Stomach smooth muscle (tissue), 2 donors: ENCODE measurements around the gene PPFIA4.

Source experiments
- H3K27ac ChIP-seq: one replicate; pipeline ENCODE4 v1.7.0; 2013; ENCODE audit warnings: mild to moderate bottlenecking, low read length, inconsistent platforms
- H3K27me3 ChIP-seq, 2 donors: one replicate each; pipeline ENCODE4 v1.7.0; 2013; ENCODE audit warnings: low read length in 2 of 2; ENCODE audit not compliant: insufficient read depth in 2 of 2, control insufficient read depth in 1 of 2
- H3K36me3 ChIP-seq, 2 donors: one replicate each; pipeline ENCODE4 v1.7.0; 2013; ENCODE audit warnings: low read length in 2 of 2; ENCODE audit not compliant: control insufficient read depth in 2 of 2, insufficient read depth in 2 of 2
- H3K4me1 ChIP-seq: one replicate; pipeline ENCODE4 v1.7.0; 2013; ENCODE audit warnings: low read length; ENCODE audit not compliant: control insufficient read depth, insufficient read depth
- H3K4me3 ChIP-seq, 2 donors: one replicate each; pipeline ENCODE4 v1.7.0; 2013; ENCODE audit warnings: low read length in 2 of 2
- H3K9ac ChIP-seq, 2 donors: one replicate each; pipeline ENCODE4 v1.7.0; 2013; ENCODE audit warnings: low read length in 2 of 2, mild to moderate bottlenecking in 1 of 2
- H3K9me3 ChIP-seq, 2 donors: one replicate each; pipeline ENCODE4 v1.7.0; 2013; ENCODE audit warnings: low read length in 2 of 2; ENCODE audit not compliant: control insufficient read depth in 2 of 2
- donor health status: healthy.
- donor health status: Pancreatic carcinoma.

The PPFIA4 gene

GRCh38 chr1:203095061-203095690 is 68.9 kb downstream of the PPFIA4 start:
- Histone ChIP-seq H3K9ac (no peak overlapping the region), H3K27ac (no peak overlapping the region), H3K4me3 (no peak overlapping the region), H3K4me1 (no peaks in the 10 kb centered on the region), H3K9me3 (no peaks in the 10 kb centered on the region), H3K36me3 (no peaks in the 10 kb centered on the region), H3K27me3 (peaks cover 0 to 4% of the 10 kb centered on the region in 2 donors)

- H3K36me3 ChIP-seq: no peaks in the 10 kb centered on the region
- no peaks in the 10 kb centered on the region for H3K4me1 ChIP-seq
- no peaks in the 10 kb centered on the region for H3K9me3 ChIP-seq
- no peak overlapping the region for H3K27ac ChIP-seq
- no peak overlapping the region for H3K9ac ChIP-seq
- H3K27me3 ChIP-seq: peaks cover 0 to 5% of the 10 kb centered on the region in 2 donors
- no peak overlapping the region for H3K4me3 ChIP-seq
These were observed 70.3 kb downstream of the PPFIA4 start for GRCh38 chr1:203096566-203096965.

GRCh38 chr1:203097001-203097400 is 70.7 kb downstream of the PPFIA4 start:
- Histone ChIP-seq H3K27me3 (peaks cover 0 to 6% of the 10 kb centered on the region in 2 donors), H3K4me3 (no peak overlapping the region), H3K4me1 (no peaks in the 10 kb centered on the region), H3K36me3 (no peaks in the 10 kb centered on the region), H3K9ac (no peak overlapping the region), H3K27ac (no peak overlapping the region), H3K9me3 (no peaks in the 10 kb centered on the region)

- Histone ChIP-seq H3K27ac (no peak overlapping the region), H3K27me3 (peaks cover 0 to 10% of the 10 kb centered on the region in 2 donors), H3K36me3 (no peaks in the 10 kb centered on the region), H3K4me1 (no peaks in the 10 kb centered on the region), H3K4me3 (no peak overlapping the region), H3K9ac (no peak overlapping the region), H3K9me3 (no peaks in the 10 kb centered on the region)
These were observed 72.2 kb downstream of the PPFIA4 start for GRCh38 chr1:203098445-203098844.

GRCh38 chr1:203098914-203099520 is 72.7 kb downstream of the PPFIA4 start:
- no peaks in the 10 kb centered on the region for H3K36me3 ChIP-seq
- no peak overlapping the region for H3K4me3 ChIP-seq
- peaks cover 0 to 10% of the 10 kb centered on the region in 2 donors for H3K27me3 ChIP-seq
- no peak overlapping the region for H3K27ac ChIP-seq
- no peaks in the 10 kb centered on the region for H3K4me1 ChIP-seq
- no peak overlapping the region for H3K9ac ChIP-seq
- no peaks in the 10 kb centered on the region for H3K9me3 ChIP-seq

GRCh38 chr1:203099805-203100515 is 73.7 kb downstream of the PPFIA4 start:
- Histone ChIP-seq H3K27ac (no peak overlapping the region), H3K9ac (no peak overlapping the region)

GRCh38 chr1:203100516-203100869 is 74.2 kb downstream of the PPFIA4 start:
- H3K9me3 ChIP-seq: no peaks in the 10 kb centered on the region
- no peaks in the 10 kb centered on the region for H3K4me1 ChIP-seq
- H3K4me3 ChIP-seq: no peak overlapping the region
- H3K36me3 ChIP-seq: no peaks in the 10 kb centered on the region
- H3K27me3 ChIP-seq: peaks cover 0 to 10% of the 10 kb centered on the region in 2 donors
- no peak overlapping the region for H3K9ac ChIP-seq
- no peak overlapping the region for H3K27ac ChIP-seq

More at GRCh38 chr1:203099805-203100515, 73.7 kb downstream of the PPFIA4 start:
- no peak overlapping the region for H3K4me3 ChIP-seq
- H3K9me3 ChIP-seq: no peaks in the 10 kb centered on the region
- peaks cover 0 to 10% of the 10 kb centered on the region in 2 donors for H3K27me3 ChIP-seq
- no peaks in the 10 kb centered on the region for H3K4me1 ChIP-seq
- no peaks in the 10 kb centered on the region for H3K36me3 ChIP-seq

- no peak overlapping the region for H3K4me3 ChIP-seq
- no peaks in the 10 kb centered on the region for H3K36me3 ChIP-seq
These were observed 75.7 kb downstream of the PPFIA4 start for GRCh38 chr1:203101813-203102634.

GRCh38 chr1:203103216-203103615 is 76.9 kb downstream of the PPFIA4 start:
- Histone ChIP-seq H3K27me3 (peaks cover 0 to 10% of the 10 kb centered on the region in 2 donors), H3K9me3 (no peaks in the 10 kb centered on the region), H3K4me1 (no peaks in the 10 kb centered on the region), H3K27ac (no peak overlapping the region), H3K9ac (no peak overlapping the region), H3K36me3 (no peaks in the 10 kb centered on the region), H3K4me3 (no peak overlapping the region)

More at GRCh38 chr1:203101813-203102634, 75.7 kb downstream of the PPFIA4 start:
- Histone ChIP-seq H3K27ac (no peak overlapping the region), H3K9me3 (no peaks in the 10 kb centered on the region), H3K27me3 (peaks cover 0 to 10% of the 10 kb centered on the region in 2 donors), H3K4me1 (no peaks in the 10 kb centered on the region), H3K9ac (no peak overlapping the region)

GRCh38 chr1:203103829-203104495 is 77.7 kb downstream of the PPFIA4 start:
- no peak overlapping the region for H3K9ac ChIP-seq
- no peaks in the 10 kb centered on the region for H3K36me3 ChIP-seq
- no peak overlapping the region for H3K4me3 ChIP-seq
- no peak overlapping the region for H3K27ac ChIP-seq
- H3K27me3 ChIP-seq: peaks cover 0 to 10% of the 10 kb centered on the region in 2 donors
- no peaks in the 10 kb centered on the region for H3K4me1 ChIP-seq
- H3K9me3 ChIP-seq: no peaks in the 10 kb centered on the region
